Measurements from ENCODE around the gene TNRC6B.

The TNRC6B gene

DNA sequence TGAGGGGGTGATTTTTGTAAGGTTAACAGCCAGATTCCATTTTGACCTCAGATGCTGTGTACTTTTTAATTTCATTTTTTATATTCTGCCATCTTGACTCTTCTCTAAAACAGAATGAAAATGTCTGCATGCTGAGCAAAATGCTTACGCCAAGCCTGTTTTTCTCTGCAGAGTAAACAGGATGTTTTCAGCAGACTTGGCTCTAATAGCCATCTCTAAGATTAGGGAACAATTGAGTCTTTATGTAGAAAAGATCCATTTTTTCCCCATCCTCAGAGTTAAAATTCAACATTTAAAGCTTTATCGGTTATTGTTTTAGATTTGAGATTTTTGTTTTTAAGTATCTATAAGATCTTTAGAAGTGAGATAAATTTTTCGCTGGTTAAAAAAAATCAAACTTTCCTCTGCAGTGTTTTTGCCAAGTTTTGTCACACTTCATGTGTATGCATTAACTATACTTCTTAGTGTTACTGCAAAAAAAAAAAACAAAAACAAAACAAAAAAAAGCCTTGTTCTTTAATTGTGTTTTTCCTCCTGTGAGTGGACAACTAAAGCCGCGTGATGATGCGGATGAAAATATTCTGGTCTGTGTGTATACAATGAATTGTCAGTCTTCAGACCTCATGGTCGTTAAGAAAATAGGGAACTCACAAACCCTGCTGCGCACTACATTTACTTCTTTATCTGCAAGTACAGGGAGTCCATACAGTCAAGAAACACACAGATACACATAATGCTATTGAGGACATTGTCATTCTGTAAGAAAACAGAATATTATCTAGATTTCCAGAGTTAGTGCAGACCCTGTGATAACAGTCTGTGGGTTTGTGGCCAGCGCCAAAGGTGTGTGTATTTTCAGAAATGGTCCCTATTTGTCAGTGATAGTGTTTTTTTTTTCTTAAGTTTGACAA, 151.1 kb downstream of the TNRC6B start:
- no peak for DNase-seq

DNA sequence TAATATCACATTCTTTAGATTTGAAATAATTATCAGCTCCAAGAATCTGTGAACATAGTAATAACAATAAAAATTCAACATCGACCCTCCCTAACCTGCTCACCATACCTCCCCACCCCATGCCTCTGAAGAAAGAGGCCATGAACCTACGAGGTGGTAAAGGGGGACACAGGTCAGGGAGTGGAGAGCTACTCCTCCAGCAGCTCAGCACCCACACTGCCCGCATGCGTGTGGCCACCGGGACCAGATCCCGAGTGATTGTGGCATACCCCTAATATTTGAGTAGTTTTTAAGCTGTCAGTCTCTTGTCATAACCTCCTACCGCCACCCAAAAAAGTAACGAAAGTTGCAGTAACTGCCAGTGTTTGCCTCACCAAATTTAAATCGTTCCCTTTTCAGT, 151.7 kb downstream of the TNRC6B start:
- DNase-seq: no peak

DNA sequence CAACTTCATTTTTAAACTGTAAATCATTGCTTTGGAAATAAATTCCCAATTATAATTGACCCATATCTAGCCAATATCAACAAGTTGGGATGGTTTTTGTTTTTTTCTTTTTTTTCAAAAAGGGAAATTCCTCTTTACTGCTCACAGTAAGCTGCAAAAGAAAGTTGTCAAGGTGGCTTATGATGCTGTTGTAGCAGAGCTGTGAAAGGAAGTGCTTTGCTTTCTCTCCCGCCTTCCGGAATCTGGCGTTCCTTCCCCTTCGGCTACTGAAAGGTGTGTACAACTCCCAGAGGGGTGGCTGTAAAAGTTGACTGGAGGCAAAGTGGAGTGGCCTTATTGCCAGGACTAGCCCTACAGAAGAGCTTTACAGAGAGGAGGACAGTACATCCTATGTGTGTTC, 152.4 kb downstream of the TNRC6B start:
- no peak for DNase-seq

DNA sequence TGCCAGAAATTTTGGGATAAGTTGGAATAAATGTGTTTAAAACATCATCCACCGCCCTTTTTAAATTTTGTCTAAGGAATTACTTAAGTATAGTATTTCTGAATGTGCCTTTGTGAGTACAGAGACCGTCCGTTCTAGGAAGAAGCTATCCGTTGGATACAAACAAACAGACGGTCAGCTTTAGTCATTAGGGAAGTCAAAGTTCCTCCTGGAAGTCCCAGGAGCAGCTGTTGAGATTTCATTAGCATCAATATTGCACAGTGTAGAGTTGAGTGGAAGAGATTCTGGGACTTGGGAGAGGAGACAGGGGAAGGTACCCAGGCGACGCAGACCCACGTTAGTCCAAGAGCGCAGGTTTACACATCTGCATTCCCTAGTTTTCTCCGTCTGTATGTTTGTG, 152.9 kb downstream of the TNRC6B start:
- DNase-seq: no peak

DNA sequence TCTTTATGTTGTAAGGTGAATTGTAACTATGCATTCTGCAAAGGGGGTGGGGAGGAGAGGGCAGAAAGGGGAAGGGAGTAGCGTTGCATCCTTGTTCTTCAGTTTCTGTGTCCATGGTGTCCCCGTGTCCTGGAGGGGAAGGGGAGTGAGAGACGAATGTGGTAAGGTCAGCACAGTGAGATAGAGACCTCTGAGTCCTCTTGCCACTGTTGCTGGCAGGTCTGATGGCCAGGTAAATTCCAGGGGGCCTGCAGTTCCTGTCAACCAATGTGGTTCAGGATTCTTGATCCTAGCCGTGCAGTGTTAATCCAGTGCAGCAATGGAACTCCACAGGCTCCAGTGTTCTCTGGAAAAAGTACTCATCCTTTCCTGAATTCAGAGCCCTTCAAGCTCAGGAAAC, 154.0 kb downstream of the TNRC6B start:
- no peak for DNase-seq

DNA sequence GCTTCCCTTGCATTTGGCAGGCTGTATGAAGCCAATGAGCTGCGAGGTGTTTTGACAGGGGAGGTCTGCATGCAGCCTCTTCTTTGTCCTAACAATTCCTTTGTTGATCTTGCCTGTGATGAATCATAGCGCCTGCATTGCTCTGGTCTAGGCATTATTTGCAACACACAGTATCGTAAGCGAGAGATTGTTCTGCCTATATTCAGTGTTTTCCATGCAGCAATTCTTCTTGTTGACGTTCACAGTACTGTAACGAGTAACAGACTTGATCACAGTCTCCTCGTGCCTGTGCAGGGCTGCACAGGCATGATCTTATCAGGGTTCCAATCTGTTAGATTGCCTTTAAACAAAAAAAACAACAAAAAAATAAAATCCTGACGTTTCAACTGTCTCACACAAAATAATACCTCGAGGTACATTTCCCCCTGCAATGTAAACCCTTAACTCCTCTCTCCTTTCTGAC, 154.6 kb downstream of the TNRC6B start:
- no peak for DNase-seq

DNA sequence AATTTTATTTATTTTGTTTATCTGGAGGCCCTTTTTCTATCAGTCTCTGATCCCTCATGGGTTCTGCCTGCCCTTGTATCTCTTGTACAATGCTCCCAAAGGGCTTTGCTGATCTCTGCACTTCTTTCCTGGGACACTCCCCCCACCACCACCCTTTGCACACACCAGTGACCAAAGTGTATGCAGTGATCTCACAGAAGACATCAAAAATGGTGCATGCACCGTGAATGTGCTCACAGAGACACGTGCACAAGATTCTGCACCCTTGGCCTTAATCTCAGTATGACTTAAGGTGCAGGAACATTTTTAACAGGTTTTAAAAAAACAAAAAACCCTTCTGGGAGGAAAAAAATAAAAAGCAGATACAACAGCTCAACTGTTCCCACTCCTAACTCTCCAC, 156.3 kb downstream of the TNRC6B start:
- DNase-seq: no peak

DNA sequence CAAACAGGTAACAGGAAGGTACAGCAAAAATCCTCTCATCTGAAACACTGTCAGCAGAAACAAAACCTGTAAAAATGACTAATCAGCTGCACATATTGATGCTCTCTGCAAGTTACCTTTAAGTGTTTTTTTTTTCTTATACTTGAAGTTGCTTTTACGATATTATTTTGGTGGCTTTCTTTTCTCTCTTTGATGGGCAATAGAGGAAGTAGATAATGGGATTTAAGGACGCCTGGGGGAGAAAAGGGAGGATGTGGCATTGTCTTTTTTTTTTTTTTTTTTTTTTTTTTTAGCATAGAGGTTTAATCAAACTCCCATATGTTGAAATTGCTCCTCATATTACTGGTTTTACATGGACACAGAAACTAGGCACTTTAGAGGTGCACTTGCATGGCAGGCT, 157.2 kb downstream of the TNRC6B start:
- no peak for DNase-seq

DNA sequence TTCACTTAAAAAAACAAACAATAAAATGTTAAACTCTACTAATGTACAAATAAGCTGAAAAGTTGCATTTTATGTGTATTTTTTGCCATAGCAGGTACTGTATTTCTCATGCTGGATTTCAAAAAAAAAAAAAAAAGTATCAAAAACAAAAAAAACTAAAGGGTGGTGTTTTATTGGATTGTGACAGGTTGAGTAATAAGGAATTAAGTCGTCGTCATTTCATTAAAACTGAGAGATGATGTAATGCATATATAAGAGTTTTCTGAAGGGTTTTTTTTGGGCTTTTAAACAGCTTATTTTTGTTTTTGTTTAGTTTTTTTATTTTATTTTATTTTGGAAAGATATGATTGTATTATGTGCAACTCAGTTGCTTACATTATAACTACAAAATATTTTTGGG, 157.6 kb downstream of the TNRC6B start:
- DNase-seq: no peak

DNA sequence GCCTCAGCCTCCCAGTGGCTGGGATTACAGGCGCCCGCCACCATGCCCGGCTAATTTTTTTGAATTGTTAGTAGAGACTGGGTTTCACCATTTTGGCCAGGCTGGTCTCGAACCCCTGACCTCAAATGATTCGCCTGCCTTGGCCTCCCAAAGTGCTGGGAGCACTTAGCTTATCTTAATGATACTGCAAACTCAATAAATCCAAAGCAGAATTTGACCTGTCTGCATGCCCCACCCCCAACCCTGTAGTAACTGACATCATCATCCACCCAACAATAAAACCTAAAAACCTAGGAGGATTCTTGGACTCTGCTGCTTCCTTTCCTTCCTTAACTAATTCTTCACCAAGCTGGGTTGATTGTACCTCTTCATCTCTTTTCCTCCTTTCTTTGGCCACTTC, 162.3 kb downstream of the TNRC6B start:
- DNase-seq: no peak

DNA sequence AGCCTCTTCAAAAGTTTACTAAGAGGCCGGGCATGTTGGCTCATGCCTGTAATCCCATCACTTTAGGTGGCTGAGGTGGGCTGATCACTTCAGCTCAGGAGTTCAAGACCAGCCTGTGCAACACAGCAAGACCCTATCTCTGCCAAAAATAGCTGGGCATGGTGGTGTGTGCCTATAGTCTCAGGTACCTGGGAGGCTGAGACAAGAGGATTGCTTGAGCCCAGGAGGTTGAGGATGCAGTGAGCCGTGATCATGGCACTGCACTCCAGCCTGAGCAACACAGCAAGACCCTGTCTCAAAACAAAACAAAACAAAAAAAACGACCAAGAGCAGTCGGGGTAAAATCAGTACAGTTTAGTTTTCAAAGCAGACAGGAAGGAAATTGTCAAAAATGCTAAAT, 163.9 kb downstream of the TNRC6B start:
- no peak for DNase-seq

DNA sequence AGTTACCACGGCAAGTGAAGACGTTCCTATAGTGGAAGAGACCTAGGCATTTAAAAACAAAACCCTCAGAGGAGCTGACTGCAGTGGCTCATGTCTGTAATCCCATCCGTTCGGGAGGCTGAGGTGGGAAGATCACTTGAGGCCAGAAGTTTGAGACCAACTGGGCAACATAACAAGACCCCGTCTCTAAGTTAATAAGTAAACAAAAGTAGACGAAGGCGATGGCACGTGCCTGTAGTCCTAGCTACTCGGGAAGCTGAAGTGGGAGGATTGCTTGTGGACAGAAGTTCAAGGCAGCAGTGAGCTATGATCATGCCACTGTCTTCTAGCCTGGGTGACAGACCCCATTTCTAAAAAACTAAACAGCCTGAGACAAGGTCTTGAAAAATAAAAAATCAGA, 164.8 kb downstream of the TNRC6B start:
- DNase-seq: no peak

DNA sequence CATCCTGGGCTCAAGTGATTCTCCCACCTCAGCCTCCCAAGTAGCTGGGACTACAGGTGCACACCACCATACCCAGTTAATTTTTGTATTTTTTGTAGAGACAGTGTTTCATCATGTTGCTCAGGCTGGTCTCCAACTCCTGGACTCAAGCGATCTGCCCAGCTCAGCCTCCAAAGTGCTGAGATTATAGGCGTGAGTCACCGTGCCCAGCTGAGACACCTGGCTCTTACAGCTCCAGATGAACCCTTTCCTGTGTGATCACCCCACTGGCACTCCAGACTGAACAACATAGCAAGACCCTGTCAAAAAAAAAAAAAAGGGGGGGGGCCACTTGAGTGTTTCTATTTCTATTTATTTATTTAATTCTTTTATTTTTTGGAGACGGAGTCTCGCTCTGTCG, 167.5 kb downstream of the TNRC6B start:
- peak; percentile 28 to 49 for DNase-seq

DNA sequence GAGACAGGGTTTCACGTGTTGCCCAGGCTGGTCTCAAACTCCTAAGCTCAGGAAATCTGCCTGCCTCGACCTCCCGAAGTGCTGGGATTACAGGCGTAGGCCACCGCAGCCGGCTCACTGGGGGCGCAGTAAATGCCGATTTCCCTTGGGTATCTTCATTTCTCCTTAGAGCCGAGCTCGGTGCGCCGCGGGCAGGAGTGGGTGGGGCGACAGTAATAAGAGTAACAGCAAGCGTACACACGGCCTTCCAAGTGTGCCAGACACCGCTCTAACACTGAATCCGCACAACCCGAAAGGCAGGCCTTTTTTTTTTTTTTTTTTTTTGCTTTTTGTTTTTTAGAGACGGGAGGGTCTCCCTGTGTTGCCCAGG, 168.1 kb downstream of the TNRC6B start:
- peak; percentile 67 to 69 for DNase-seq

DNA sequence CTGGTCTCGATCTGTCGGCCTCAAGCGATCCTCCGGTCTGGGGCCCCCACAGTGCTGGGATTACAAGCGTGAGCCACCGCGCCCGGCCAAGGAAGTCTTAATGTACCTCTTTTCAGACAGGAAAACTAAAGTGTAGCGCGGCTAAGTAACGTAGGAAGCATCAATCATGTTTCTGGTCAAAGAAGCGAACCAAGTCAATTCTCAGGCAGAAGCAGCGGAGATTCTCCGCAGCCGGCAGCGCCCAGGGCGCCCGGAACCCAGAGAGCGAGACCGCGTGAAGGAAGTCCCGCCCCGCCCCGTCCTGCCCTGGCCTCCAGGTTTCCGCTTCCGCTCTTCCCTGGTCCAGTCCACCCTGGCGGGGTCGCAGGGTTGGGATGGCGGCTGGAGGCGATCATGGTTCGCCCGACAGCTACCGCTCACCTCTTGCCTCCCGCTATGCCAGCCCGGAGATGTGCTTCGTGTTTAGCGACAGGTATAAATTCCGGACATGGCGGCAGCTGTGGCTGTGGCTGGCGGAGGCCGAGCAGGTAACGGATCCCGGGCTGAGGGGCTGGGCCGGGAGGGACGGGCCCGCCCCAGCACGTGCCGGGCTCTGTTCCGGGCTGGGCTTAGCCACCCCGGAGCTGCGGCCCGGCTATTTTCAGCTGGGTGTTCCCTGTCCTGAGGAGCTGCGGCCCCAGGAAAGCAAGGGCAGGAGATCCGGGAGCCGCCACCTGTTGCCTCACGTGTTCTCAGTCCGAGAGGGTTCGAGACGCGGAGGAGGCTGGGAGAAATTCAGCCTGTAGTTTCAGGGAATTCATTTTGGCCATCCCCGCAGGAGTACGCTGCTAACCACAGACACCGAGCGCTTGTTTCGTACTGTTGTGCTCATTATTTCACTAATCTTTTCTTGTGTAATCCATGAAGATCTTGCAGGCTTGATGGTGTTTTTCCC, 168.7 kb downstream of the TNRC6B start, which contains the start of gene ADSL:
Gene ADSL (plus strand): TSS at position 316 of the 934 bp plus-strand sequence. CDS start 59 bp downstream, at position 375.
- peak; percentile 89 to 92 for DNase-seq

DNA sequence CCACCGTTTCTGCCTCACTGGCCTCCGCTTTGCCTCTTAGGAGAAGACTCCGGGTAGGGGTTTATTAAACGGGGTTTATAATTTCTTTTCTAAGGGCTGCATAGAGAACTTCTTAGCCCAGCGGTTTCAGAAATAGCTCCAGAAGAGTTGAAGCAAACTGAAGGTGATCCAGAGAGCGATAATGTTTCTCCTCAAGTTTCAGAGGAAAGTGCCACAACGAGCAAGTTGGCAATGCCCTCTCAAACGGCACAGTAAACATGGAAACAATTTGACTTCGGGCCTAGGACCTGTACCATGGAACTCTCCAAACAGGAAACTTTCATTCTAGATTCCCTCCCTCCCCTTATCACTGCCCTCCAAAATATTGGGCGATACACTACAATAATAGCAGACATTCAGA, 169.6 kb downstream of the TNRC6B start:
- no peak for DNase-seq

DNA sequence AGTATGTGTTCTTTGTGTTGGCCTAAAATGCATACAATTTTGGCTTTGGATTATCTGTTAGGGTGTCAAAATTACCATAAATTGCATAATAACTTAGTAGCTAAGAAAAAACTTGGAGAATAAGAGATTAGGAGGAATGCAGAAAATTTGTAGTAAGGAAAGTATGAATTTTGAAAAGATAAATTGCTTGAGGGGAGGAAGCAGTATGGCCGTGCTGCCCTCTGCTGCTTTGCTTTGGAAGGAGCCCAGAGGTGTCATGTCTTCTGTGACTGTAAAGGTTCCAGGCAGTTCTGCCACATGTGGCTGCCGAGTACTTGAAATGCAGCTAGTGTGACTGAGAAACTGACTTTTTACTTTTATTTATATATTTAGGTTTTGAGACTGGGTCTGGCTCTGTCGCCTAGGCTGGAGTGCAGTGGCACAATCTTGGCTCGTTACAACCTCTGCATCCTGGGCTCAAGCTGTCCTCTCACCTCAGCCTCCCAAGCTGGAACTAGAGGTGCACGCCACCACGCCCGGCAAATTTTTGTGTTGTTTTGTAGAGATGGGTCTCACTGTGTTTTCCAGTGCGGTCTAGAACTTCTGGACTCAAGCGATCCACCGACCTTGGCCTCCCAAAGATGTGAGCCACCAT, 170.4 kb downstream of the TNRC6B start:
- DNase-seq: peak; percentile 67 to 74

DNA sequence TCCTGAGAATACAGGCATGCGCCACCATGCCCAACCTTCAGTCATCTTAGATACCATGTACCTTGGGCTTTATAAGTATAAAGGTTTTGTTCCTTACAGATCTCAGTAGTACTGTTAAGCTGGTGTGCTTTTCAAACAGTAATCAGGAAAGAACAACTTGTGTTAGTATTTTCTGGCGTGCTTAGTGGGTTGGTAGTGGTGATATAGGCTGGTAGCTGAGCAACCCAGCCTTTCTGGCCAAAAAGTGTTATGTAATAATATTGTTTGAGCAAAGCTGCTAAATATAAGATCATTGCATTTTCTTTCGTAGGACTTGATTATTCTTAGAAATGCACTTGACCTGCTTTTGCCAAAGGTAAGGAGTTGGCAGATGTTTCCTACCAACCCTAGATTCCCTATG, 175.0 kb downstream of the TNRC6B start:
- no peak for DNase-seq

DNA sequence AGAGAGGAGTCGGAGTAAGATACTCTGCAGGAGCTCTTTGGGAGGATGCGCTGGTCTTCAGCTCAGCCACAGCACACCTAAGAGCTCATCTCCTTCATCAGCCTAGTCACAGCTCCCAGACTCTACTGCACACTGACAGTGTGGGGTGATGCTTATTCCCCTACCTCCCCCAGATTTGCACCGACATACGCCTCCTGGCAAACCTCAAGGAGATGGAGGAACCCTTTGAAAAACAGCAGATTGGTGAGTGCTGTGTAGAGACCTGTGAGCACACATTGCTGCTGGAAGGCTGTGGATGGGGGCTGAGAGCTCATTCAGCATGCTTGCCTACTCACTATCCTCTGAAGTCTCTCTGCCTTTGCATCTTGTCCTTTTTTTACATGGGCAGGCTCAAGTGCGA, 183.4 kb downstream of the TNRC6B start:
- DNase-seq: no peak

DNA sequence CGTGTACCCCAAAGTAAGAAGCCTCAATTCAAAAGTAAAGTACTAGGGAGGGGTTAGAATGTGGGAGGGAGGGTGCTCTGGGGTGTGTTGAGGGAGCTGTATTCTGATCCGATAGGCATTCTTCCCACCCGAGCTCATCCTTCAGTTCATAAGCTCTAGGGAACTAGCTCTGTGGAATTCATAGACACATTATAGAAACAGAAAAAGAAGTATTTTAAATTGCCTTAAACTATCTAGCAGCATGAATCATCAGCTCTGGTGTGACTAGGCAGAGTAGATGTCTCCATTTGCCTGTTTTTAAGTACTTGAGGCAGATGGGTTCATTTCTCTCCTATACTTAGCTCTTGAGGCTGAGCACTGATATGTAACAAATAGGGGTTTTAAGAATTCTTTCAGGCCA, 185.3 kb downstream of the TNRC6B start:
- DNase-seq: no peak

DNA sequence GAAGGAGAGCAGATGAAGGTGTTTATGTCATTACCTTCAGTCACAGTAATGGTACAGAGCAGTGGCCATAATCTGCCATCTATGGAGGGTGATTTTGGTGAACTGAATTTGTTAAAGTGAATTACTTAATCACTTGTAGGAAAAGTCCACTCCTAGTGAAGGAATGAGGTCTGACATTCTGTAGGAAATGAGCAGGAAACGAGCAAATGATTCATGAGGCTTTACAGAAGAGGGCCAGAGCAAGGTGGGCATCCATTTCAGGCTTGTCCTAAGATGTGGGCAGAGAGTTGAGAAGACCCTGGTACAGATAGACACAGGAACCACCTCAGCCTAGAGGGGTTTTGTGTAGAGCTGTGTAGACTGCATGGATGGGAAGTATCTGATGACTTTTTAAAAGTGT, 186.7 kb downstream of the TNRC6B start:
- DNase-seq: no peak

DNA sequence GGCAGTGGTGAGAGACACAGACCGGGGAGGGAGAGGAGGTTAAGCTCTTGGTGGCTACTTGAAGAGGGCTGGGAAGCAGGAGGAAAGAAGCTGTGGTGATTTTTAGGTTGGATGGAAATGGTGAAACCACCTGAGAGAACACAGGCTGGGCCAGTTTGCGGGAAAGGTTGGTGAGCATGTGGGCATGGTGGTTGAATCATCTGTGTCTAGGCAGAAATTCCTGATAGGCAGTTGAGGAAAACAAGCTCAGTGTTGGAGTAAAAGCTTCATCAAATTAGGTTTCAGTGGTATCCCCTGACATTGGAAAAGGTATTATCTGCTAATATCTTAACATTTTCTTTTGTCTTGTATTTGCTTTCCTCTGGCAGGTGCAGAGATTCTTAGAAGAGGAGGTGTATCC, 188.3 kb downstream of the TNRC6B start:
- DNase-seq: no peak

DNA sequence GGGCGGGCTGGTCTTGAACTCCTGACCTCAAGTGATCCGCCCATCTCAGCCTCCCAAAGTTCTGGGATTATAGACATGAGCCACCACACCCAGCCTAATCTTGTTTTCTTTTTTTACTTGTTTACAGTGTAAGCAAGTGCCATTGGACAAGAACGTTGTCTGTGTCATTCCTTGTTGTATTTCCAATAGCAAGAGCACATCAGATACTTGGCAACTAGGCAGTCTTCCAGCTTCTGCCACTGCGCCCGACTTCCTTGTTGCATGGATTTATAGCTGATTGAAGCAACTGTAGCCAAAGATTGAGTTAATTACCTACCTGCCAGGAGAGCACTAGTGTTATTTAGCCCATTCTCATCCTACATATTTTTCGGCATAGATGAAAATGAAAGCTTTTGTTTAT, 189.6 kb downstream of the TNRC6B start:
- DNase-seq: no peak

Measured in activated CD4-positive, alpha-beta T cell treated with anti-CD3 and anti-CD28 coated beads, Interleukin-2, amount 50 U/mL, for 48 hours (primary cell).